A549 (cell line): ENCODE measurements around the gene UIMC1.

ENCODE experiments used
- EP300 ChIP-seq, 2 experiments: fragments of >200 bp; sonication (Bioruptor Twin); formaldehyde crosslinking; IDR thresholded peaks; 2 replicates in 1 of 2; 3 replicates in 1 of 2; pipeline ENCODE4 v1.6.1; 2016 to 2017
- MAX ChIP-seq: IDR thresholded peaks from 2 replicates; pipeline ENCODE4 v1.6.1; 2012
- MYC ChIP-seq: IDR thresholded peaks from 2 replicates; pipeline ENCODE4 v1.6.1; 2012; ENCODE audit warnings: mild to moderate bottlenecking, inconsistent platforms, low read length, improper control_type of control experiment, borderline replicate concordance
- TP53 ChIP-seq: fragments of 250-450 bp; sonication (Bioruptor Pico); IDR thresholded peaks from 2 replicates; pipeline ENCODE4 v1.5.0; 2021; ENCODE audit warnings: mild to moderate bottlenecking, moderate library complexity
- TF ChIP-seq, protein P1 (sequence below): fragments of >200 bp; sonication (Bioruptor Twin); formaldehyde crosslinking; IDR thresholded peaks from 3 replicates; pipeline ENCODE4 v1.5.1; 2016

DNA sequence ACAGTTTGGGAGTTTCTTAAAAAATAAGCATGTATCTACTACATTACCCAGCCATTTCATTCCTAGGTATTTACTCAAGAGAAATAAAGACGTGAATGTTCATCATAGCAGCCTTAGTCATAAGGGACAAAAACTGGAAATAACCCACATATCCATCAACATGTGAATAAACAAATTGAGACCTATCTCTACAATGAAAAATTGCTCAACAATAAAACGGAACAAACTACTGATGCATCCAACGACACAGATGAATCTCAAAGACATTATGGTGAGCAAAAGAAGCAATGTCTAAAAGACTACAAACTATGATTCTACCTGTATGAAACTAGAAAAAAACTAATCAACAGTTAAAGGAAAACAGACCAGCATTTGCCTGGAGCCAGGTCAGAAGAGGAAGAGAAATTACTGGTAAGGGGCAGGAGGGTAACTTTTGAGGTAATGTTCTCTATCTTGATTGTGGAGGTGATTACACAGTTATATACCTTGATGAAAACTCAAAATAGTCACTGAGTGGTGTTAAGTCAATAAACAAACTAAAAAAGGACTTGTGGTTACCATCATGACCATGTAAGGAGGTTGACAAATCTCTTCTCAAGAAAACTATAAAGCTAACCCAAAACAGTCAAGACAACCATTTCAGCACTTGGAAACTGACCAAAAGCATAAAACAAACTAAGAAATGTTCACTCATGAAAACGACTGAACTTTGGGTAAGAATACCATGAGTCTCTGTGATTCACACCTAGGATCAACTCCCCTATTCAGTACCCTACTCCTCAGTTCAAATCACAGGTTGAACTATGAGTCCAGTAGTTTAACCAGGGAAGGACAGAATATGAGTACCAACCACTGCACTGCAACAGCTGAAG, 10.4 kb downstream of the UIMC1 start:
- TF ChIP-seq TP53 (CRISPR knock-in tag) = no peak
- TF ChIP-seq MYC = no peak
- TF ChIP-seq, protein P1, sequence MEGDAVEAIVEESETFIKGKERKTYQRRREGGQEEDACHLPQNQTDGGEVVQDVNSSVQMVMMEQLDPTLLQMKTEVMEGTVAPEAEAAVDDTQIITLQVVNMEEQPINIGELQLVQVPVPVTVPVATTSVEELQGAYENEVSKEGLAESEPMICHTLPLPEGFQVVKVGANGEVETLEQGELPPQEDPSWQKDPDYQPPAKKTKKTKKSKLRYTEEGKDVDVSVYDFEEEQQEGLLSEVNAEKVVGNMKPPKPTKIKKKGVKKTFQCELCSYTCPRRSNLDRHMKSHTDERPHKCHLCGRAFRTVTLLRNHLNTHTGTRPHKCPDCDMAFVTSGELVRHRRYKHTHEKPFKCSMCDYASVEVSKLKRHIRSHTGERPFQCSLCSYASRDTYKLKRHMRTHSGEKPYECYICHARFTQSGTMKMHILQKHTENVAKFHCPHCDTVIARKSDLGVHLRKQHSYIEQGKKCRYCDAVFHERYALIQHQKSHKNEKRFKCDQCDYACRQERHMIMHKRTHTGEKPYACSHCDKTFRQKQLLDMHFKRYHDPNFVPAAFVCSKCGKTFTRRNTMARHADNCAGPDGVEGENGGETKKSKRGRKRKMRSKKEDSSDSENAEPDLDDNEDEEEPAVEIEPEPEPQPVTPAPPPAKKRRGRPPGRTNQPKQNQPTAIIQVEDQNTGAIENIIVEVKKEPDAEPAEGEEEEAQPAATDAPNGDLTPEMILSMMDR = no peak
- TF ChIP-seq EP300 (IDR thresholded peaks at IDR 0.05) = no peak
- no peak for TF ChIP-seq MAX
